Stimulated activated memory B cell treated with anti-CD40 and anti-IgM and Interleukin-4, amounts not matched to agents 10 μg/mL and 1 μg/mL and 100 μg/mL, for 72 hours (primary cell): ENCODE results near the gene TIGAR.

Experiments
- ATAC-seq: fragments of 150-1000 bp; cut with Tn5 transposase; 2 replicates; pipeline ENCODE4 v1.10.0; 2021
- H3K27ac Mint-ChIP-seq: one replicate; pipeline ENCODE4 v1.8.0; 2022; ENCODE audit warnings: mild to moderate bottlenecking, mixed read lengths
- H3K27me3 Mint-ChIP-seq: one replicate; pipeline ENCODE4 v1.8.0; 2022; ENCODE audit warnings: mixed read lengths
- H3K36me3 Mint-ChIP-seq: one replicate; pipeline ENCODE4 v1.8.0; 2022; ENCODE audit warnings: mixed read lengths
- H3K4me1 Mint-ChIP-seq: one replicate; pipeline ENCODE4 v1.8.0; 2022; ENCODE audit warnings: mixed read lengths
- H3K4me3 Mint-ChIP-seq: one replicate; pipeline ENCODE4 v1.8.0; 2022; ENCODE audit warnings: mild to moderate bottlenecking, moderate library complexity, mixed read lengths
- H3K9me3 Mint-ChIP-seq: one replicate; pipeline ENCODE4 v1.8.0; 2022; ENCODE audit warnings: mixed read lengths

The TIGAR gene

GRCh38 chr12:4320853-4321701 is at the start of gene TIGAR:
TIGAR (plus strand) TSS chr12:4321213; CDS start chr12:4321272, 59 bp downstream.
- Mint-ChIP-seq H3K27me3 (no peaks in the 10 kb centered on the region), H3K36me3 (peaks cover 12% of the 10 kb centered on the region), H3K27ac (peak within 1 kb of the TSS; percentile 95), H3K4me3 (peak within 1 kb of the TSS; percentile 96), H3K9me3 (no peaks in the 10 kb centered on the region), H3K4me1 (peaks cover 40% of the 10 kb centered on the region)
- ATAC-seq: peak; percentile 99

GRCh38 chr12:4271717-4272423 is 49.1 kb upstream of the TIGAR start:
- Mint-ChIP-seq H3K9me3 (no peaks in the 10 kb centered on the region), H3K36me3 (peaks cover 8% of the 10 kb centered on the region), H3K27ac (peak overlapping the region; percentile 89), H3K4me3 (peak overlapping the region; percentile 95), H3K4me1 (peaks cover 55% of the 10 kb centered on the region), H3K27me3 (no peaks in the 10 kb centered on the region)
- ATAC-seq: peak; percentile 77

GRCh38 chr12:4272424-4273272 is 48.4 kb upstream of the TIGAR start:
- no peaks in the 10 kb centered on the region for H3K27me3 Mint-ChIP-seq
- peak; percentile 5 for ATAC-seq
- H3K4me3 Mint-ChIP-seq: peak overlapping the region; percentile 95
- H3K9me3 Mint-ChIP-seq: no peaks in the 10 kb centered on the region
- H3K36me3 Mint-ChIP-seq: peaks cover 12% of the 10 kb centered on the region
- peak overlapping the region; percentile 89 for H3K27ac Mint-ChIP-seq
- H3K4me1 Mint-ChIP-seq: peaks cover 60% of the 10 kb centered on the region

- Mint-ChIP-seq H3K27me3 (no peaks in the 10 kb centered on the region), H3K27ac (peak overlapping the region; percentile 89), H3K36me3 (peaks cover 12% of the 10 kb centered on the region), H3K4me1 (peaks cover 56% of the 10 kb centered on the region), H3K4me3 (peak overlapping the region; percentile 95), H3K9me3 (no peaks in the 10 kb centered on the region)
- ATAC-seq: peak; percentile 1
These were observed 47.8 kb upstream of the TIGAR start for GRCh38 chr12:4273273-4273651.

GRCh38 chr12:4273652-4274395 is 47.2 kb upstream of the TIGAR start, which contains the start of gene CCND2:
CCND2 (plus strand) TSS chr12:4273762; CDS start chr12:4274041, 279 bp downstream.
- no peaks in the 10 kb centered on the region for H3K27me3 Mint-ChIP-seq
- peak within 1 kb of the TSS; percentile 95 for H3K4me3 Mint-ChIP-seq
- H3K4me1 Mint-ChIP-seq: peaks cover 54% of the 10 kb centered on the region
- H3K27ac Mint-ChIP-seq: peak within 1 kb of the TSS; percentile 89
- peaks cover 16% of the 10 kb centered on the region for H3K36me3 Mint-ChIP-seq
- H3K9me3 Mint-ChIP-seq: no peaks in the 10 kb centered on the region
- peak; percentile 31 for ATAC-seq

- Mint-ChIP-seq H3K4me3 (peak overlapping the region; percentile 95), H3K9me3 (no peaks in the 10 kb centered on the region), H3K27me3 (no peaks in the 10 kb centered on the region), H3K36me3 (peaks cover 21% of the 10 kb centered on the region), H3K27ac (peak overlapping the region; percentile 89), H3K4me1 (peaks cover 56% of the 10 kb centered on the region)
- ATAC-seq: no peak
These were observed 46.5 kb upstream of the TIGAR start for GRCh38 chr12:4274396-4275015.

- ATAC-seq: no peak
- H3K9me3 Mint-ChIP-seq: no peaks in the 10 kb centered on the region
- peaks cover 23% of the 10 kb centered on the region for H3K36me3 Mint-ChIP-seq
- peaks cover 53% of the 10 kb centered on the region for H3K4me1 Mint-ChIP-seq
- peak overlapping the region; percentile 95 for H3K4me3 Mint-ChIP-seq
- H3K27me3 Mint-ChIP-seq: no peaks in the 10 kb centered on the region
- peak overlapping the region; percentile 89 for H3K27ac Mint-ChIP-seq
These were observed 45.8 kb upstream of the TIGAR start for GRCh38 chr12:4275016-4275869.

- peaks cover 29% of the 10 kb centered on the region for H3K36me3 Mint-ChIP-seq
- H3K9me3 Mint-ChIP-seq: no peaks in the 10 kb centered on the region
- H3K4me3 Mint-ChIP-seq: peak overlapping the region; percentile 95
- peak overlapping the region; percentile 89 for H3K27ac Mint-ChIP-seq
- H3K27me3 Mint-ChIP-seq: no peaks in the 10 kb centered on the region
- ATAC-seq: no peak
- H3K4me1 Mint-ChIP-seq: peaks cover 55% of the 10 kb centered on the region
These were observed 45.1 kb upstream of the TIGAR start for GRCh38 chr12:4275870-4276301.

- peak; percentile 67 for ATAC-seq
- H3K9me3 Mint-ChIP-seq: no peaks in the 10 kb centered on the region
- peak overlapping the region; percentile 89 for H3K27ac Mint-ChIP-seq
- H3K36me3 Mint-ChIP-seq: peaks cover 36% of the 10 kb centered on the region
- H3K27me3 Mint-ChIP-seq: no peaks in the 10 kb centered on the region
- H3K4me3 Mint-ChIP-seq: peak overlapping the region; percentile 57
- H3K4me1 Mint-ChIP-seq: peaks cover 59% of the 10 kb centered on the region
These were observed 44.3 kb upstream of the TIGAR start for GRCh38 chr12:4276524-4277204.

GRCh38 chr12:4277205-4277543 is 43.8 kb upstream of the TIGAR start:
- peak overlapping the region; percentile 89 for H3K27ac Mint-ChIP-seq
- peaks cover 59% of the 10 kb centered on the region for H3K4me1 Mint-ChIP-seq
- peaks cover 41% of the 10 kb centered on the region for H3K36me3 Mint-ChIP-seq
- H3K27me3 Mint-ChIP-seq: no peaks in the 10 kb centered on the region
- H3K4me3 Mint-ChIP-seq: peak overlapping the region; percentile 57
- H3K9me3 Mint-ChIP-seq: no peaks in the 10 kb centered on the region
- ATAC-seq: no peak

GRCh38 chr12:4277857-4278256 is 43.2 kb upstream of the TIGAR start:
- Mint-ChIP-seq H3K36me3 (peaks cover 48% of the 10 kb centered on the region), H3K27ac (no peak overlapping the region), H3K9me3 (no peaks in the 10 kb centered on the region), H3K27me3 (no peaks in the 10 kb centered on the region), H3K4me3 (no peak overlapping the region), H3K4me1 (peaks cover 59% of the 10 kb centered on the region)
- no peak for ATAC-seq

GRCh38 chr12:4278329-4279197 is 42.5 kb upstream of the TIGAR start:
- Mint-ChIP-seq H3K27me3 (no peaks in the 10 kb centered on the region), H3K27ac (no peak overlapping the region), H3K4me1 (peaks cover 57% of the 10 kb centered on the region), H3K4me3 (no peak overlapping the region), H3K9me3 (no peaks in the 10 kb centered on the region), H3K36me3 (peaks cover 51% of the 10 kb centered on the region)
- no peak for ATAC-seq
